PC-3 (cell line): ENCODE results near the gene ARHGEF16.

Experiments used
- CTCF ChIP-seq: fragments of 300-600 bp; sonication (generic); conservative IDR thresholded peaks from 2 replicates; pipeline ENCODE4 v1.5.1; 2017; ENCODE audit warnings: antibody characterized with exemption, low read depth, mild to moderate bottlenecking, low read length
- EZH2 ChIP-seq: fragments of 300-600 bp; sonication (generic); IDR thresholded peaks from one replicate; pipeline ENCODE4 v1.6.1; 2017; ENCODE audit warnings: antibody characterized with exemption, mild to moderate bottlenecking, low read length; ENCODE audit not compliant: unreplicated experiment

GRCh38 chr1:3485016-3485415 is 30.6 kb downstream of the ARHGEF16 start:
- TF ChIP-seq CTCF, result no peak
- no peak for TF ChIP-seq EZH2
